GM12878 (cell line): ENCODE measurements around the gene ARHGAP9. TPM values are rescaled to one million over a fixed set of nuclear protein-coding genes. Genes with fewer than 3 reads are reported as not detected.

Source experiments
- ATAC-seq: fragments of 200-7000 bp; cut with Tn5 transposase; 3 replicates; pipeline ENCODE4 v1.9.1; 2020; ENCODE audit warnings: mild to moderate bottlenecking, moderate library complexity
- BruUV-seq: library from RNA; stranded (reverse); fragments of 400-500 nt; replicated peaks from 2 replicates; lab custom pipeline; 2021; lab: Mats Ljungman, UMichigan
- CTCF ChIA-PET: fragments of 300-600 bp; sonication (Branson Sonifier 250); formaldehyde crosslinking; extraction: SDS; loops from one replicate; lab custom pipeline; 2021; ENCODE audit warnings: inconsistent platforms; lab: Yijun Ruan, JAX
- POLR2A ChIA-PET: fragments of 350-600 bp; formaldehyde crosslinking; extraction: SDS; loops from one replicate; lab custom pipeline; 2021; ENCODE audit warnings: inconsistent platforms; lab: Charles Lee
- RAD21 ChIA-PET: fragments of 300-600 bp; sonication (Branson Sonifier 250); formaldehyde crosslinking; loops from one replicate; lab custom pipeline; 2023; ENCODE audit warnings: antibody characterized with exemption; ENCODE audit not compliant: unreplicated experiment; lab: Charles Lee
- SMC1A ChIA-PET: fragments of 300-600 bp; sonication (Branson Sonifier 250); formaldehyde crosslinking; loops from one replicate; lab custom pipeline; 2023; ENCODE audit not compliant: unreplicated experiment, uncharacterized antibody; lab: Charles Lee
- DNase-seq: peaks from one replicate; pipeline ENCODE4 v3.0.0-alpha.2; 2011; ENCODE audit warnings: low read depth, low spot score
- FAIRE-seq: peaks from 3 replicates; lab custom pipeline; 2011; peaks lifted over from hg19 to GRCh38; lab: Jason Lieb, UNC
- H2AFZ ChIP-seq: 2 replicates; pipeline ENCODE4 v1.6.0; 2011; ENCODE audit warnings: low read depth, low read length, control low read depth; ENCODE audit not compliant: control insufficient read depth
- H3K27ac ChIP-seq: 2 replicates; pipeline ENCODE4 v1.5.1; 2011; ENCODE audit warnings: control low read depth; ENCODE audit not compliant: control insufficient read depth, insufficient read depth
- H3K27me3 ChIP-seq, 2 experiments: replicated peaks in 1 of 2; 2 replicates each; pipeline versions ENCODE4 v1.6.0 to v1.6.1; 2011; ENCODE audit warnings: low read length in 1 of 2; ENCODE audit not compliant: control insufficient read depth in 2 of 2, insufficient read depth in 2 of 2
- H3K36me3 ChIP-seq, 2 experiments: 2 replicates each; pipeline ENCODE4 v1.5.1; 2011; ENCODE audit warnings: low read length in 1 of 2; ENCODE audit not compliant: control insufficient read depth in 2 of 2, insufficient read depth in 2 of 2
- H3K4me1 ChIP-seq: 2 replicates; pipeline ENCODE4 v1.6.1; 2011; ENCODE audit warnings: mild to moderate bottlenecking, low read length, moderate library complexity, mixed read lengths; ENCODE audit not compliant: control insufficient read depth, insufficient read depth
- H3K4me2 ChIP-seq: 2 replicates; pipeline ENCODE4 v1.6.0; 2011; ENCODE audit warnings: control low read depth; ENCODE audit not compliant: control insufficient read depth, insufficient read depth
- H3K4me3 ChIP-seq: fragments of 200-600 bp; sonication (generic); 2 replicates; pipeline ENCODE4 v1.5.1; 2016
- H3K79me2 ChIP-seq: 2 replicates; pipeline ENCODE4 v1.6.0; 2011; ENCODE audit warnings: low read length; ENCODE audit not compliant: control insufficient read depth, insufficient read depth
- H3K9ac ChIP-seq: 2 replicates; pipeline ENCODE4 v1.8.0; 2011; ENCODE audit warnings: low read length, control low read depth, mixed read lengths; ENCODE audit not compliant: control insufficient read depth, insufficient read depth
- H3K9me3 ChIP-seq: replicated peaks from 3 replicates; pipeline ENCODE4 v1.5.1; 2011; ENCODE audit warnings: mild to moderate bottlenecking, low read length; ENCODE audit not compliant: control insufficient read depth, insufficient read depth
- H4K20me1 ChIP-seq: 2 replicates; pipeline ENCODE4 v1.6.0; 2011; ENCODE audit not compliant: control insufficient read depth, insufficient read depth
- BCL3 ChIP-seq: IDR thresholded peaks from 2 replicates; pipeline ENCODE4 v1.6.1; 2011; ENCODE audit warnings: borderline replicate concordance, low read depth, mild to moderate bottlenecking, moderate library complexity, low read length; ENCODE audit not compliant: insufficient read depth, poor library complexity, severe bottlenecking
- POLR2A ChIP-seq: IDR thresholded peaks from 2 replicates; pipeline ENCODE4 v1.6.1; 2011; ENCODE audit warnings: low read depth, mild to moderate bottlenecking, low read length
- POLR2AphosphoS5 ChIP-seq: IDR thresholded peaks from 2 replicates; pipeline ENCODE4 v1.6.1; 2011; ENCODE audit warnings: mild to moderate bottlenecking, low read length, inconsistent platforms
- YBX1 ChIP-seq: fragments of 450-650 bp; IDR thresholded peaks from 2 replicates; pipeline ENCODE4 v1.6.1; 2016; ENCODE audit warnings: antibody characterized with exemption
- YY1 ChIP-seq: IDR thresholded peaks from 2 replicates; pipeline ENCODE4 v1.6.1; 2011; ENCODE audit warnings: low read depth, mild to moderate bottlenecking, low read length
- WGBS: methylation state at CpG from one replicate; pipeline ENCODE4 v1.1.6; 2016; ENCODE audit warnings: low lambda C conversion rate; ENCODE audit not compliant: insufficient replicate concordance, insufficient coverage; ENCODE audit errors: missing lambda C conversion rate; 5-methylcytosine and 5-hydroxymethylcytosine counted together
- in situ Hi-C: fragments of 300-500 bp; cut with MboI; formaldehyde crosslinking; loops from 9 replicates; pipeline ENCODE4 v1.14.3; 2018; ENCODE audit warnings: mixed read lengths
- intact Hi-C: fragments of 100-400 bp; cut with micrococcal nuclease; formaldehyde crosslinking; loops from one replicate; pipeline ENCODE4 v1.14.2; 2022; ENCODE audit not compliant: unreplicated experiment
- polyA plus RNA-seq, 11 experiments: library from polyadenylated mRNA; depleted of rRNA in 4 of 11; unstranded in 6 of 11; stranded (reverse) in 5 of 11; fragments of >200 nt; fragmentation: Nextera tagmentation in 4 of 11; fragmentation: Illumina TruSeq in 1 of 11; extraction: Ambion mirVana in 4 of 11; extraction: Trizol in 1 of 11; gene quantifications; 1 replicate in 1 of 11; 2 replicates in 10 of 11; pipeline versions ENCODE4 v1.2.1 to v1.2.3, GENCODE V29; 2011 to 2016; ENCODE audit warnings: inconsistent platforms in 2 of 11, missing spikeins in 2 of 11, low read depth in 1 of 11
- total RNA-seq, 4 experiments: library from RNA; depleted of rRNA in 3 of 4; stranded (reverse); fragments of >200 nt in 3 of 4; fragmentation: Illumina TruSeq in 1 of 4; extraction: Trizol in 1 of 4; gene quantifications; 2 replicates each; pipeline versions ENCODE4 v1.2.1 to v1.2.3, GENCODE V29; 2013 to 2021
- TF ChIP-seq, protein P1 (sequence below): IDR thresholded peaks from 2 replicates; pipeline ENCODE4 v1.6.1; 2012; ENCODE audit warnings: mild to moderate bottlenecking, low read depth, low read length

ARHGAP9 gene
- total and polyA plus RNA-seq, 10 of the 15 experiments (the other 5 are each of a cell fraction or from before 2014, with no cell fraction given), result 19.5 to 102 (median 76.8) TPM

DNA sequence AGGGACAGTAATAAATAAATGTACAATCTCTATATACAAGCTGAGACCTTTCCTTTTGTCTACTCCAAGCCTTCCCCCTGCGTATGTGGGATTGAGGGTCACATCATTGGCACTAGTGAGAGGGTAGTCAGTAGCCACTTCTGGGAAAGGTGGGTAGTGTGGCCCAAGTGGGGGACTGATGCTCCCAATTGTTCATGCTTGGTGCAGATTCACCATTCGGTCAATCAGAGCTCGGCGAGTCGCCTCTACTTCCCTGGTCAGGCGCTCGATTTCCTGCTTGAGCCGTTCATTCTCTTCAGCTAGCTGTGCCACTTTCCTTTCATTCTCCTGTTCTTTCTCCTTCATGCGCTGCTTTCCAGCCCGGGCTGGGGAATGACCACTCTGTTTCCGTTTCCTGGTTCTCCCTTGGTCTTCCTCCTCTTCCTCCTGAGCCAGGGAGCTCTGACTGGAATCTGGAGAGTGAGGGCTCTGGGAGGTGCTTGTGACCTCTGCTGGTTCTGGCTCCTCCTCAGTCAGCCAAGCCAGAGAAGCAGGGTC is 37.0 kb upstream of the ARHGAP9 start:
- no peak overlapping the region for H3K9ac ChIP-seq
- peaks cover 4% of the 10 kb centered on the region; the same call in 1 of the 2 replicates for H4K20me1 ChIP-seq
- ChIA-PET SMC1A (interaction anchor here (1.7 kb wide), 1 partner anchor 22 kb away, joined by 3 read pairs; no protein-coding TSS in a partner anchor), POLR2A (interaction anchor here (0.9 kb wide), 1 partner anchor 36 kb away, joined by 4 read pairs; no protein-coding TSS in a partner anchor), CTCF (interaction anchor here (1.3 to 4.0 kb wide), 2 partner anchors 40 to 58 kb away, joined by 4 to 13 read pairs; no protein-coding TSS in a partner anchor), RAD21 (interaction anchor here (1.1 to 1.3 kb wide), 2 partner anchors 56 to 58 kb away, joined by 3 read pairs; no protein-coding TSS in a partner anchor)
- peaks cover 32 to 42% of the 10 kb centered on the region in 2 experiments for H3K36me3 ChIP-seq
- TF ChIP-seq BCL3, result no peak
- no peak for TF ChIP-seq YBX1
- TF ChIP-seq POLR2A, result peak; percentile 51
- TF ChIP-seq YY1, result no peak
- TF ChIP-seq POLR2AphosphoS5, result peak; percentile 3; the same call in 1 of the 2 replicates
- TF ChIP-seq, protein P1, sequence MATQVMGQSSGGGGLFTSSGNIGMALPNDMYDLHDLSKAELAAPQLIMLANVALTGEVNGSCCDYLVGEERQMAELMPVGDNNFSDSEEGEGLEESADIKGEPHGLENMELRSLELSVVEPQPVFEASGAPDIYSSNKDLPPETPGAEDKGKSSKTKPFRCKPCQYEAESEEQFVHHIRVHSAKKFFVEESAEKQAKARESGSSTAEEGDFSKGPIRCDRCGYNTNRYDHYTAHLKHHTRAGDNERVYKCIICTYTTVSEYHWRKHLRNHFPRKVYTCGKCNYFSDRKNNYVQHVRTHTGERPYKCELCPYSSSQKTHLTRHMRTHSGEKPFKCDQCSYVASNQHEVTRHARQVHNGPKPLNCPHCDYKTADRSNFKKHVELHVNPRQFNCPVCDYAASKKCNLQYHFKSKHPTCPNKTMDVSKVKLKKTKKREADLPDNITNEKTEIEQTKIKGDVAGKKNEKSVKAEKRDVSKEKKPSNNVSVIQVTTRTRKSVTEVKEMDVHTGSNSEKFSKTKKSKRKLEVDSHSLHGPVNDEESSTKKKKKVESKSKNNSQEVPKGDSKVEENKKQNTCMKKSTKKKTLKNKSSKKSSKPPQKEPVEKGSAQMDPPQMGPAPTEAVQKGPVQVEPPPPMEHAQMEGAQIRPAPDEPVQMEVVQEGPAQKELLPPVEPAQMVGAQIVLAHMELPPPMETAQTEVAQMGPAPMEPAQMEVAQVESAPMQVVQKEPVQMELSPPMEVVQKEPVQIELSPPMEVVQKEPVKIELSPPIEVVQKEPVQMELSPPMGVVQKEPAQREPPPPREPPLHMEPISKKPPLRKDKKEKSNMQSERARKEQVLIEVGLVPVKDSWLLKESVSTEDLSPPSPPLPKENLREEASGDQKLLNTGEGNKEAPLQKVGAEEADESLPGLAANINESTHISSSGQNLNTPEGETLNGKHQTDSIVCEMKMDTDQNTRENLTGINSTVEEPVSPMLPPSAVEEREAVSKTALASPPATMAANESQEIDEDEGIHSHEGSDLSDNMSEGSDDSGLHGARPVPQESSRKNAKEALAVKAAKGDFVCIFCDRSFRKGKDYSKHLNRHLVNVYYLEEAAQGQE, result no peak
- WGBS, result 80% methylated on average over 11 of the region's 11 CpGs
- H2AFZ ChIP-seq, result no peak overlapping the region
- no peaks in the 10 kb centered on the region for H3K27me3 ChIP-seq
- no peaks in the 10 kb centered on the region for H3K9me3 ChIP-seq
- no peak overlapping the region for H3K4me2 ChIP-seq
- H3K4me1 ChIP-seq, result peaks cover 7% of the 10 kb centered on the region
- ATAC-seq (no peak), FAIRE-seq (no peak), DNase-seq (no peak)
- peaks cover 27% of the 10 kb centered on the region for H3K79me2 ChIP-seq
- no peak overlapping the region for H3K27ac ChIP-seq
- intact Hi-C loops (no loop called here), in situ Hi-C loops (no loop called here)
- no TSS peak for BruUV-seq
- no peak overlapping the region for H3K4me3 ChIP-seq
